Measurements from ENCODE around the gene EPHB2.
"Not testable (repeated sequence)": the region's sequence is repeated elsewhere in the genome, so short reads cannot be mapped to it uniquely, and the experiment has no call there.

Gene EPHB2

DNA sequence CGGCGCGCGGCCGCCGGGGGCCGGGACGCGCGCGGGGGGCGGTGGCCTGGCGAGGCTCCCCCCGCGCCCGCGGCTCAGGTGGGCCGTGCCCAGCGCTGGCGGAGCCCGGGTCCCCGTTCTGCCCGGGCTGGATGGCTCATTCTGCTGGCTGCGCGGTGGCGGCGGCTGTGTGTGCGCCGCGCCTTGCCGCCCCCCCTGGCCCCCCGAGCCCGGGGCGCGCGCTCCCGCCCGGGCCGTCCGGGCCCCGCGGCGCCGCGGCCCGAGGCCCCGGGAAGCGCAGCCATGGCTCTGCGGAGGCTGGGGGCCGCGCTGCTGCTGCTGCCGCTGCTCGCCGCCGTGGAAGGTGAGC lies at the start of gene EPHB2:
TSS of gene EPHB2 (plus strand) at position 139 of the 349 bp plus-strand sequence. CDS start at position 283, 144 bp downstream.
- peak; percentile 19 to 37 for DNase-seq

DNA sequence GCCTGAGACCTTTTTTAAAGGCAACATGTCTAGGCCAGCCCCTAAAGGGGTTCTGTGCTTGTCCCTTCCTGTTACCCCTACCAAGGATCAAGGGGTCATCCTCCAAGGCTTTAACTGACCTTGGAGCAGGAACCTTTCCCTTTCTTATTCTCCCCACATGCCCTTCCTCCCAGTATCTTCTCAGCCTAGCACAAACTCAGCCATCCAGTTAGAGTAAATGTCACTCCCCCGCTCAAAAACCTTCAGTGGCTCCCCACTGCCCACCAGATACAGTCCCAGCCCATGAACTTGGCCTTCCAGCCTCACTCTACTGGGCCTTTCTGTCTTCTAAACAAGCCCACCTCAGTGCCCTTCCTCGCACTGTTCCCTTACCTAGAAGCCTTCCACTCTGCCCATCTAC lies 48.8 kb upstream of the EPHB2 start:
- no peak for DNase-seq

DNA sequence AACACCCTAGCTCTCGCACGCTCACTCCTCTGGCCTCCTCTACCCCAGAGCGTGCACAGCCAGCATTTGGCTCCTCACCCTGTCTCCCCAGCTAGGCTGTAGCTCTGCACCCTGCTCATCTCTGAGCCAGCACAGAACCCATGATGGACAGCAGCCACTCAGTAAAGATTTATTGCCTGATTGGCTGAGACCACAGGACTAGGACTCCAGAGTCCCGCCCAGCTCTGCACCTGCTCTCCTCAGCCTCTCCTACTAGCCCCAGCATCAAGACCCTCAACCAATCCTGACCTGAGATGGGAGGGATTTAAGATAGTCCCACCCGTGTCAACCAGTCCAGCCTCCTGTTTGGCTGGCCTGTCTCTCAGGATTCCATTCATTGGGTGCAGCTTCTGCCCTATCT lies 48.3 kb upstream of the EPHB2 start:
- peak; percentile 53 to 78 for DNase-seq

GRCh38 chr1:22662986-22663408 lies 47.6 kb upstream of the EPHB2 start:
- DNase-seq: no peak

- peak; percentile 20 to 51 for DNase-seq
Measured at GRCh38 chr1:22665752-22666151, 44.9 kb upstream of the EPHB2 start.

GRCh38 chr1:22666412-22666811 lies 44.2 kb upstream of the EPHB2 start:
- DNase-seq: no peak

DNA sequence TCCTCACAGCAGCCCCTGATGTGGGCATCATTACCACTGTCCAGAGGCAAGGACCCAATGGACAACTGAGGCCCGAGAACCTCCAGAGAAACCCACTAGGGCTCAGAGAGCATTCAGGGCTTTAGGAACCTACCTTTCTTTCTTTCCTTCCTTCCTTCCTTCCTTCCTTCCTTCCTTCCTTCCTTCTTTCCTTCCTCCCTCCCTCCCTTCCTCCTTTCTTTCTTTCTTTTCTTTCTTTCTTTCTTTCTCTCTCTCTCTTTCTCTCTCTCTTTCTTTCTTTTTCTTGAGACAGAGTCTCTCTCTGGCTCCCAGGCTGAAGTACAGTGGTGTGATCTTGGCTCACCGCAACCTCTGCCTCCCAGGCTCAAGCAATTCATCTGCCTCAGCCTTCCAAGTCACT lies 41.8 kb upstream of the EPHB2 start:
- DNase-seq: not testable (repeated sequence)

DNA sequence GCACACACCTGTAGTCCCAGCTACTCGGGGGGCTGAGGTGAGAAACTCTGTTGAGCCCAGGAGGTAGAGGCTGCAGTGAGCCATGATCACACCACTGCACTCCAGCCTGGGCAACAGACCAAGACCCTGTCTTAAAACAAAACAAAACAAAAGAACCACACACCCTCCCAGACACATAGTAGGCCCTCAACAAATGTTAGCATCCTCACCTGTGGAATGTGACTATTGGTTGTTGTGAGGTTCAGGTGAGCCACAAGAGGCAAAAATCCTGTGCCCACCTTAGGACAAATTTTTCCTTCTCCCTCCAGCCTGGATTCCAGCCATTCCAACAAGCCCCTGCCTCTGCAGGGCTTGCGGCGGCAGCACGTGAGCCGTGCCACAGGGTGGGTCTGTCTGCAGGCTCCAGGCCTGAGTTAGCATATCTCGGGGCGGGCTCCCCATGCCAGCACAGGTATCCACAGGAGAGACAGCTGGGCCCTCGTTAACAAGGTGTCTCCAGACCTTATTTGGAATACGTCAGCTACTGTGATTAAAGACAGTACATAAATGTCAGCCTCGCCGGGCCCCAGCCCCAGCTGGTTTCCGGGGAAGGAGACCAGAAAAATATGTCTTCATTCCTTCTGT lies 40.2 kb upstream of the EPHB2 start:
- DNase-seq: peak in 1 of 2 experiments; percentile 24

DNA sequence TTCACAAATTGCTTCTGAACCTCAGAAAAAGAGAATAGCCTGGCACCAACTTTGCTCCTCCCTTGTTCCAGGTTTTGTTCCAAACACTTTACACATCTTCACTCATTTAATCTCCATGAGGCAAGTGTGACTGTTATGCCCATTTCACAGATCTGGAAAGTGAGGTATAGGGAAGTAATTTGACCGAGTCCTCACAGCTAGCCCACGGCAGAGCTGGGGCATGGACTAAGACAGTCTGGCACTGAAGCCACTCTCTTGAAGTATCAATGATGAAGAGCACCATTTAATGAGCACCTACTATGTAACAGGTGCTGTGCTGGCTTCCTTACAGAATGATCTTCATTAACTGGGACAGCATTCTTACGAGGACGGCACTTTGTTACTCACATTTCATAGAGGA lies 38.6 kb upstream of the EPHB2 start:
- DNase-seq: no peak

DNA sequence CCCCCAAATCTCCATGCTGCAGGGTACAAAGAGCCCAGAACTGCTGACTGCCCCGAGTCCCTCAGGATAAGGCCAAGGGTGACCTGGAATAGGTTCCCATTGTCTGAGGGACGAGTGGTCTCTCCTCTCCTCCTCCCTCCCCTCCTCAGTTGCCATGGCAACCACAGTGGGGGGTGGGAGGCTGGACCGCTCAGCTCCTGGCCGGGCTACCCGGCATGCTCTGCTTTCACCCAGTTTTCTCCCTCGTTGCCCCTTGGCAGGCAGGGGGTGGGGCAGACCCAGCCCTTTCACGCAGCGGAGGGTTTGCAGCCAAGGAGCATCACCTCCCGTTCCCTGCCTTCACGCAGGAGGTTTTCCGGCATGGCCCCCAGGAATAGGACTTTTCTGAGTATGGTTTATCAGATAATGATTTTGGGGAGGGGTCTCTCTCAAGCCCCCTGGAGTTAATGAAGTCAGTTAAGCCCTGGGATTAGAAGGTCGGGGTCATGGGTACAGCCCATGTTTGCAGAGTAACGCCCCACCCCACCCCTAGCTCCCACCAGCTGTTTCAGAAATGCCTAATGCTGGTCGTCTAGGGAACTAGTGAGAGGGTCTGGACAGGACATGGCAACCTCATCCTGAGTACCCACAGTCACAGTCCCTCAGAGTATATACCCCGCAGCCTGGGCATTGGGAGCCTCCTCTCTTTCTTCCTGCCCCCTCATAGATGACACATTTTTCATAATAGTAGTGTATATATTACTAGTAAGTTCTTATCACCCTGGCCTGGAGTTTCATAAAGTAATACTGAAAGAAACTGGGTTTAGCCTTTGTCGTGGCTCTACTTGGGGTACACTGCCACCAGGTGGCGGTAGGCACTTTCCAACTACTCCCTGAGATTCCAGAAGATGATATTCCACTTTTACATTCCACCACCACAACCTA lies 36.9 kb upstream of the EPHB2 start:
- DNase-seq: peak in 1 of 2 experiments; percentile 27

- no peak for DNase-seq
Measured at GRCh38 chr1:22674410-22674749, 36.3 kb upstream of the EPHB2 start.

DNA sequence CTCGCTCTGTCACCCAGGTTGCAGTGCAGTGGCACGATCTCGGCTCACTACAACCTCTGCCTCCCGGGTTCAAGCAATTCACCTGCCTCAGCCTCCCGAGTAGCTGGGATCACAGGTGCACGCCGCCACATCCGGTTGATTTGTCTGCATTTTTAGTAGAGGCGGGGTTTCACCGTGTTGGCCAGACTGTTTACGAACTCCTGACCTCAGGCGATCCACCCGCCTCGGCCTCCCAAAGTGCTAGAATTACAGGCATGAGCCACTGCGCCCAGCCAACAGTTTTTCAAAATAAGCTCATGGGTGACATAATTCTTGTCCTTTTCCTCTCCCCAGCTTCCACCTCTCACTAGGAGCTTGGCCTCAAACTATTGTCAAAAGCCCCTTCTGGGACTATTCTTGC lies 34.5 kb upstream of the EPHB2 start:
- not testable (repeated sequence) for DNase-seq

DNA sequence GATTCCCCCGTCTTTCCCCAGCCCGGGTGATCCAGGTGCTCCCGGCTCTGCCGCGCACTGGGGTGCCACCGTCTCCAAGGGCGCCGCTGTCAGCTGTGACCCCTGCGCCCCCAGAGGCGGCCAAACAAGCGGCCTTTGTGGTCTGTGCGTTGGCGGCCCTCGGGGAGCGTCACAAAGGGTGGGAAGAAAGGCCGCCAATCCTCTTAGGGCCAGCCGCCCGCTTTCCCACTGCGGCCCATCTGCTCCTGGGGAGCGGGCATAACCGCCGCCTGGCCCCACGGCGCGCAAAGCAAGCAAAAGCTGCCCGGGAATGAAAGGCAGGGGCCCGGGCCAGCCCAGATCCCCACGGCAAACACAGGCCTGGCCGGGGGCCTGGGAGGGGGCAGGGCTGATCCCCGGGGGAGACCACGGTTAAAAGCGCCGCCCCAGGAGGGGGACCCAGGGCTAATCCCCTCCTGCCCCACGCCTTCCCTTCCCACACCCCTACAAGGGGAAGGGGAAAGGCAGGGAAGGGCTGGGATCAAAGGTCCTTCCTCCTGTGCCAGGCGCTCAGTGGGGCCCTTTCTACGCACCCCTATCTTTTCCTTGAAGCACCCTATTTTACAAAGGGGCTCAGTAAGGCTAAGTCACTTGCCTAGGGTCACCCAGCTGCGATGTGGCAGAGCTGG lies 33.6 kb upstream of the EPHB2 start:
- no peak for DNase-seq

DNA sequence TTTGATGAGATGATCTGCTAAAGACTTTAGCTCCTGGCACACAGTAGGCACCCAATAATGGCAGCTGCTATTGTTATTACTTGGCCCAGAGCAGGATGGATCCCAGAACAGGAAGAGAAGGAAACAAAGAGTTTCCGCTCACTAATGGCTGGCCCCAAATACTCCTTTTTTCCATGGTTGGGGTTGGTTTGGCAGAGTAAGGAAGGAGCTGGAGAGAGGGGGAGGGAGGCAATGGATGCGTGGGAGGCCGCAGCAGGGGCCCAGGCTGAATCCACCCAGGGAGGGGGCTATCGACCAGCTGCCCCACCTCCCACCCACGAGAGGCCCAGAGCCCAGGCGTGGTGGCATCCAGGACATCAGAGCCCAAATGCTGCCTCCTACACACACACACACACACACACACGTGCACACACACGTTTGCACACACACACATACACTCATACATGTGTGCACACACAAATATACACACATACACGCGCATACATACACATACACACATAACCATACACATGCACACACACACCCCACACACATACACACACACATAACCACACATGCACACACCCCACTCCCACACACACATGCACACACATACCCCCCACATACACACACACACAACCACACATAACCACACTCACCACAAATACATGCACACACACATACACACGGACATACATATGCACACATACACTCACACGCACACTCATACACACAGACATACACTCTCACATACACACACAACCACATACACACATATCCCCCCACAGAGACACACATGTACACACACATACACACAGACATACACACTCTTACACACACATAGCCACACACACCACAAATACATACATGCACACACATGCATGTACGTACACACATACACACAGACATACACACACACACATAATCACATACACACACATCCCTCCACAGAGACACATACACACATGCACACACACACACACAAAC lies 32.4 kb upstream of the EPHB2 start:
- no peak for DNase-seq

DNA sequence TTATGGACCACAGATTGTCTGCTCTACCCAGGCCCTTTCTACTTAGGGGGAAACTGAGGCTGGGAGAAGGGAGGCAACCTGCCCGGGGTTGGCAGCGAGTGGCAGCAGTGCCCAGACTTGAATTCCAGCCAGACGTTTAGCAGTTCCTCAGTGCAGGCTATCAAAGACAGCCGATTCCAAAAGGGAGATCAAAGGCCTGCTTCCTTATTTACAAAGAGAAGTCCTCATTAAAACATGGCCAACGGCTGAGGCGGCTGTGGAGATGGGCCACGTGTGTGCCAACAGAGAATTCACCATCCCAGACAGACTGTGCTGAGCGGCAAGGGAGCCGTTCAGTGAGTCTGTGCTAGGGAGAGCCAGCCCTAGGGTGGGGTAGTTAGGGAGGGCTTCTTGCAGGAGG lies 29.9 kb upstream of the EPHB2 start:
- no peak for DNase-seq

DNA sequence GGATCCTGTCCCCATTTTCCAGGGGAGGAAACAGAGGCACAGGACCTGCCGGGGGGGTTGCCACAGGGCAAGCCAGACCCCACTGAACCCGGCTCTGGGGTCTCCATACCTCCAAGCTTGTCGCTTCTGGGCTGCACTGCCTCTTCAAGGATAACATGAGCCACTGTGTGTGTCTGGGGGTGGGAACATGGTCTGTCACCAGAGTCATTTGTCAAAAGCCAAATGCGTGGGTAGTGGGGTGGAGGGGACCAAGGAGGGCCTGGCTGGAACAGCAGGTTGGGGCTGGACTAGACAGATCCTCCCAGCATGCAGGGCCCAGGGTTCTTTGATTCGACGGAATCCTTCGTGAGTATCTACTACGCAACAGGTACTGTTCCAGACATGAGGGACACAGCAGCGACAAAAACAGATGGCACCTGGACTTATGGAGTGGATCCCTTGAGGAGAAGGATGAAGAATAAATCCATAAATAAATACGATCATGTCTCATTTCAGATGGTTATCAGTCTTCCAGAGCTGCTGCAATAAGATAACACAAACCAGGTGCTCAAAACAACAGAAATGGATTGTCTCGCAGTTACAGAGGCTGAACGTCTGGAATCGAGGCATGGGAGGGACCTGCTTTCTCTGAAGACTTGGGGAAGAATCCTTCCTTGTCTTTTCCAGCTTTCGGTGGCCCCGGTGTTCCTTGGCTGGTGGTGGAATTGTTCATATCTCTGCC lies 28.9 kb upstream of the EPHB2 start:
- DNase-seq: no peak

DNA sequence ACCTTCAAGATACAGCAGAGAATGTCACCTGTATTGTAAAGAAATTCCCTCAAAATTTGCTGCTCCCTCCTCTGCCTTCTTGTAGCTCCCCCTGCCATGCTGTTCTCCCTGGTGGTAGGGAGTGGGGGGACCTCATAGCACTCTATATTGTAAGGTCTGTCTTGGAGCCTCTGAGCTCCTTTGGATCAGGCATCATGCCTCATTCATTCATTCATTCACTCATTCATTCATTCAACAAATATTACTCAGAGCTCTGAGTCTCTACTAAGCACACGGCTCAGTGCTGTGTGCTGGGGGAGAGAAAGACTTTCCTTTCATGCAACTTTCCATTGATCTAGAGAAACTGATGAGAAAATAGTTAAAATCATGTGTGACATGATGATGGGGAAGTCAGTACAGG lies 27.1 kb upstream of the EPHB2 start:
- no peak for DNase-seq

DNA sequence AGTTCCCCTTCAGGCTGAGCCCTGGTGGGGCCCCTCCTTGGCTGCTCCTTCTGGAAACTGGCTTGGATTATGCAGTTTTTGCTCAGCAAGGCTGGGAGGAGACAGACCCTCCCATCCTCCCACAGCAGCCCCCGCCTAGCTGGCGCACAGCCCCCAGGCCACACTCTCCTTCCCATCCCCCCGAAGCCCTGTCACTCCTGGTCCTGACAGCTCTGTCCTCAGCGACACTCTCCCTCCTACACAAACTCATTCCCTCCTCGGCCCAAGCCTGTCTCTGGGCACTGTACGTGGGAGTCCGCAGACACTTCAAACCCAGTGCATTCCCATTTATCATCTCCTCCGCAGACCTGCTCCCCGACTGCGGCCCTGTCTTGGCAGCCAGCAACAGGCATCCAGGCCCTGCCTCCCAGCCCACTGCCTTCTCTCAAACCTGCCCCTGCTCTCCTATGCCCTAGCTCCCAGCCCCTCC lies 25.0 kb upstream of the EPHB2 start:
- DNase-seq: no peak

GRCh38 chr1:22687191-22687590 lies 23.4 kb upstream of the EPHB2 start:
- no peak for DNase-seq

DNA sequence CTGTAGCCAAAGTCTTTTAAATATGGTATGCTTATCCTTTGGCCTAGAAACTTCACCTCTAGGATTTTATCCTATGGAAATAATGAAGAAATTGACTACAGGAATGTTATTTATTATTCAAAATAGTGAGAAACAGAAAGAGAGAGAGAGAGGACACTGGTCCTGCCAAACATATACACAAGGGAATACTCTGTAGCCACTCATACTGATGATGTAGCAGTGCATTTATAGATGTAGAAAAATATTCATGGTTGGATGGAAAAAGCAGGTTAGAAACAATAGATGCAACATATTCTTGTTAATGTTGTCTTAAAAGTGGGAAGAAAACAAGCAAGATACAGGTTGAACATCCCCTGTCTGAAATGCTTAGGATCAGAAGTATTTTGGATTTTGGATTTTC lies 22.2 kb upstream of the EPHB2 start:
- no peak for DNase-seq

DNA sequence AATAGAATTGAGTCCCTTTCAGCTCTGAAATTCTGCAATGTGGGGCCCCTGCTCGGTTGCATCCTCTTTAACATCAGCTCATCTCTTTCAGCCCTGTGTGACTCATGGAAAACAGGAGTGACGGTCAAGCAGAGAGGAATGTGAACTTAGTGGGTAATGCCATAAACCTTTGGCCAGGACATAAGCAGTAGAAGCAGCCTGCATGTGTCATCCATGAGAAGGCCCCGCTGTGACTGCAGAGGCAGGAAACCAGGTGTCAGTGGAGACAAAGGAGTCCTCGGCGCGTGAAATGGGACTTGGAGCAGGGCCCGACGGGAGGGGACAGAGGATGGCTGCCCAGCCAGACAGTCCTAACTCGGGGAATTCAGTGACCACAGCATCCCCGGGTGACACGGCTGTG lies 21.1 kb upstream of the EPHB2 start:
- DNase-seq: peak; percentile 67 to 90
